Measurements from ENCODE around the gene CHGA.

CHGA gene

DNA sequence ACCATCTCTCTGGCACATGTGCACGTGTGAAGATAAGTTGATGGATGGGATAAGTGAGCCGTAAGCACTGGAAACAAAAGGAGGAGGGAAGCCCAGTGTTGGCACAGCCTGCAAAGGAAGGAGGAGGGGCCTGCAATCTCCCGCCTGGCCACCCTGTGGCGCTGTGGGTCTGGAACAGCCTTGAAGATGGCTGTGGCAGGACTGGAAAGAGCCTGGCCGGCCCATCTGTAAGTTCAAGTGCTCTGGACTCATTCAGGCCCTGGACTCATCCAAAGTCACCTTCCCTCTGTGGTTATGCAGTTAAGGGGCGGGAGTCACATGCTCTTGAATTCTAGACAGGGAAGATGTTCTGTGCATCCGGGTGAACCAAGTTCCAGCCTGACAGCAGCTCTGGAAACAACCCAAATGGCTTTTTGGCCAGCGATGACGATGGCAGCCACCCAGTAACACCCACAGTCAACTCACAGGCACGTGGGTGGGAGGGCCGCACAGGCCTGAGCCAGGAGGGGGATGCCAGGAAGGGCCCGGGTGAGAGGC, 50.4 kb downstream of the CHGA start:
- peaks cover 0 to 7% of the 10 kb centered on the region in 2 donors for H3K36me3 ChIP-seq (ENCODE audit: control insufficient read depth in 2 of 2, insufficient read depth in 2 of 2, low read length in 2 of 2)

DNA sequence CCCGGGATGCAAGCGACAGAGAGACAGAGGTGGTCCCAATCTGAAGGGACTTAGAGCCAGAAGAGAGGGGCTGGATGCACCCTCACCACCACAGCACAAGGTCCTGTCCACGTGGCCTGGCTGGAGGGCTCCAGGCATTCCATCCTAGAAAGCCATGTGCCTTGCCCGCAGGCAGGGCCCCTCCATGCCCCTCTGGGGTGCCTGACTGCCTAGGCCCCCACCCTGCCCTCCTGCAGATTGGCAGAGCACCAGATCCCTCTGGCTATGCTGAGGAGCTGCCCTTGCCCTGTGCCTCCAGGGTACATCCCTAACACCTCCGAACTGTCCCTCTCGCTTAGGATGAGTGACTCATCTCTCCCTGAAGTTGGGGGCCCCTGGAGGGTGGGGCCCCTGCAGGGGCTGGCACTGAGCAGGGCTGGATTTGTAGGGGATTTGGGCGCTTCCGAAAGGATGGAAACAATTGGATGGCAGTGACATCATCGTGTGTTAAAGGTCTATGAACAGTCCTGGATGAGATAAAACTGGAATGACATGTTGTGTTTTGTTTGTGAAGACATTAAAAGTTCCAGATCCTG, 50.9 kb downstream of the CHGA start:
- H3K9ac ChIP-seq (ENCODE audit: low read length in 2 of 2): no peak overlapping the region
- peak overlapping the region; percentile 80 for H3K27ac ChIP-seq (ENCODE audit: low read length)
- H3K9me3 ChIP-seq (ENCODE audit: control insufficient read depth in 2 of 2, low read length in 2 of 2): peaks cover 8 to 19% of the 10 kb centered on the region in 2 donors
- peaks cover 0 to 7% of the 10 kb centered on the region in 2 donors for H3K36me3 ChIP-seq (ENCODE audit: control insufficient read depth in 2 of 2, insufficient read depth in 2 of 2, low read length in 2 of 2)
- H3K4me1 ChIP-seq (ENCODE audit: control insufficient read depth, insufficient read depth, low read length): peaks cover 21% of the 10 kb centered on the region
- no peaks in the 10 kb centered on the region for H3K27me3 ChIP-seq (ENCODE audit: control insufficient read depth in 1 of 2, insufficient read depth in 2 of 2, low read length in 2 of 2)
- H3K4me3 ChIP-seq (ENCODE audit: low read length in 2 of 2): no peak overlapping the region

More for the DNA sequence above, 50.4 kb downstream of the CHGA start:
- Histone ChIP-seq H3K27ac (ENCODE audit: low read length) (peak overlapping the region; percentile 80), H3K9me3 (ENCODE audit: control insufficient read depth in 2 of 2, low read length in 2 of 2) (peaks cover 8 to 19% of the 10 kb centered on the region in 2 donors), H3K27me3 (ENCODE audit: control insufficient read depth in 1 of 2, insufficient read depth in 2 of 2, low read length in 2 of 2) (no peaks in the 10 kb centered on the region), H3K4me1 (ENCODE audit: control insufficient read depth, insufficient read depth, low read length) (peaks cover 21% of the 10 kb centered on the region), H3K9ac (ENCODE audit: low read length in 2 of 2) (no peak overlapping the region), H3K4me3 (ENCODE audit: low read length in 2 of 2) (no peak overlapping the region)

DNA sequence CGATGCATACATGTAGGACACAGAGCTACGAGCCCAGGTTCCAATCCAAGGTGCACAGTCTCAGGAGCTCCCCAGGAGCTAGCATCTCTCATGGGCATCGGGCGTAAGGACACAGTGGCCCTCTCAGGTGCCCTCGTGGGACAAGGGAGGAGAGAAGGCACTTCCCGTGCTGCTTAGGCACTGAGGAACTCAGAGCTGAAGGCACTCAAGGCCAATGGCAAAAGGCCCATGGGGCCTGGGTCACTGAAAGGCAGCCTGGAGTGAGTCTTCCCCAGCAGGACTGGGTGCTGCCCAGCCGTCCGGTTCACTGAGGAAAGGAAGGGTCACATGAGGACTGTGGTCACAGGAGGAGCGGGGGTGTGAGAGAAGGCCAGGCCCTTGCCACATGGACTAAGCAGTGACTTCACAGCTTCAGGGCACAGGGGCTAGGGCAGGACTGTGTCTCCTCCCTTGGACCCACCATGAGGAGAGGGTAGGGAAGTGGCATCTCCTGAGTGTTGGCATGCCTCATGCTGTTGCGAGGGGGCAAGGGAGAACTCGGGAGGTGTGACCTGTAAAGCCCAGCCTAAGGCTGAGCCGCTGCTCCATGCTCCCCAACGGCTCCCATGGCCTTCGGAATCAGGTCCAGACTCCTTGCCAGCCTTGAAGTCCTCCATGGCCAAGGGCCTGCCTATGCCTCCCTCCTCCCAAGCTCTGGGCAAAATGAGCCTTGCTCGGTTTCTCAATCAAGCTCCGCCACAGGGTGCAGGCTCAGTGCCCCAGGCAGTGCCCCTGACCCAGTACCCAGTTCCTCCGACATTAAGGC, 51.8 kb downstream of the CHGA start:
- H3K27ac ChIP-seq (ENCODE audit: low read length): peak overlapping the region; percentile 80
- no peak overlapping the region for H3K4me3 ChIP-seq (ENCODE audit: low read length in 2 of 2)
- H3K4me1 ChIP-seq (ENCODE audit: control insufficient read depth, insufficient read depth, low read length): peaks cover 21% of the 10 kb centered on the region
- H3K27me3 ChIP-seq (ENCODE audit: control insufficient read depth in 1 of 2, insufficient read depth in 2 of 2, low read length in 2 of 2): no peaks in the 10 kb centered on the region
- peaks cover 0 to 7% of the 10 kb centered on the region in 2 donors for H3K36me3 ChIP-seq (ENCODE audit: control insufficient read depth in 2 of 2, insufficient read depth in 2 of 2, low read length in 2 of 2)
- no peak overlapping the region for H3K9ac ChIP-seq (ENCODE audit: low read length in 2 of 2)
- peaks cover 8 to 19% of the 10 kb centered on the region in 2 donors for H3K9me3 ChIP-seq (ENCODE audit: control insufficient read depth in 2 of 2, low read length in 2 of 2)

DNA sequence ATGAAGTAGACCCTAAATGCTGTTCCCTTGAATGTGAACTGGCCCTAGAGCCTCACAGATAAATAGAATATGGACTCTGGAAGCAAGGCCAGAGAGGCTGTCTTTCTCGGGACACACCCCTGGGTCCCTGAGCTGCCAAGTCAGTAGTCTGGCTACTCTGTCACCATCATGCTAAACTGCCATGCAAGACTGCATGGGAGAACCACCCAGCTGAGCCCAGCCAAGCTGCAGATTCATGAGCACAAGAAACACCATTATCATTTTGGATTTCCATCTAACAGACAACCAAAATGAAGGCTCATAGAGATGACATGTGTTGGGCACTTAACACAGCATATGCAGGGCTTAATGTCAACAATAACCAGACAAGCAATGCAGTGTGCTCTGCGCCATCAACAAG, 53.3 kb downstream of the CHGA start:
- peaks cover 21% of the 10 kb centered on the region for H3K4me1 ChIP-seq (ENCODE audit: control insufficient read depth, insufficient read depth, low read length)
- peaks cover 8 to 19% of the 10 kb centered on the region in 2 donors for H3K9me3 ChIP-seq (ENCODE audit: control insufficient read depth in 2 of 2, low read length in 2 of 2)
- H3K27ac ChIP-seq (ENCODE audit: low read length): no peak overlapping the region
- no peak overlapping the region for H3K4me3 ChIP-seq (ENCODE audit: low read length in 2 of 2)
- H3K27me3 ChIP-seq (ENCODE audit: control insufficient read depth in 1 of 2, insufficient read depth in 2 of 2, low read length in 2 of 2): no peaks in the 10 kb centered on the region
- peaks cover 0 to 7% of the 10 kb centered on the region in 2 donors for H3K36me3 ChIP-seq (ENCODE audit: control insufficient read depth in 2 of 2, insufficient read depth in 2 of 2, low read length in 2 of 2)
- H3K9ac ChIP-seq (ENCODE audit: low read length in 2 of 2): no peak overlapping the region

DNA sequence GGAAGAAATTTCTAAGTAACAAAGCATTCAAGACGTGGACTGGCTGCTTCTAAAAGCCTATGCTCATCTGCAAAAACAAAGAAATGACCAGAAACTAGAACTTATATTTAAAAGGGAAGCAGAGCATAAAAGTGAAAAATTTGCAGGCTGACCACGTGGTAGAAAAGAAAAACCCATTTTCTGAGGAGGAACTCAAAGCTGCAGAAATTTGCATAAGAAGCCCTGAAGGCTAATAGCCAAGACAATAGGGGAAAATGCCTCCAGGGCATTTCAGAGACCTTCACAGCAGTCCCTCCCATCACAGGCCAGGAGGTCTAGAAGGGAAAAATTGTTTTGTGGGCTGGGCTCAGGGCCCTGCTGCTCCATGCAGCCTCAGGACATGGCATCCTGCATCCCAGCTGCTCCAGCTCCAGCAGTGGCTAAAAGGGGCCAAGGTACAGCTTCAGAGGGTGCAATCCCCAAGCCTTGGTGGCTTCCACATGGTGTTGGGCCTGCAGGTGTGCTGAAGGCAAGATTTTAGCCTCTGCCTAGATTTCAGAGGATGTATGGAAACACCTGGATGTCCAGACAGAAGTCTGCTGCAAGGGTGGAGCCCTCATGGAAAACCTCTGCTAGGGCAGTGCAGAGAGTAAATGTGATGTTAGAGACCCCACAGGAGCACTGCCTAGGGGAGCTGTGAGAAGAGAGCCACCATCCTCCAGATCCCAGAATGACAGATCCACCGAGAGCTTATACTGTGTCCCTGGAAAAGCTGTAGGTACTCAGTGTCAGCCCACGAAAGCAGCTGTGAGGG, 55.5 kb downstream of the CHGA start:
- no peak overlapping the region for H3K9ac ChIP-seq (ENCODE audit: low read length in 2 of 2)
- H3K4me1 ChIP-seq (ENCODE audit: control insufficient read depth, insufficient read depth, low read length): peaks cover 11% of the 10 kb centered on the region
- no peak overlapping the region for H3K27ac ChIP-seq (ENCODE audit: low read length)
- peaks cover 8 to 18% of the 10 kb centered on the region in 2 donors for H3K9me3 ChIP-seq (ENCODE audit: control insufficient read depth in 2 of 2, low read length in 2 of 2)
- H3K36me3 ChIP-seq (ENCODE audit: control insufficient read depth in 2 of 2, insufficient read depth in 2 of 2, low read length in 2 of 2): peaks cover 0 to 11% of the 10 kb centered on the region in 2 donors
- H3K27me3 ChIP-seq (ENCODE audit: control insufficient read depth in 1 of 2, insufficient read depth in 2 of 2, low read length in 2 of 2): no peaks in the 10 kb centered on the region
- no peak overlapping the region for H3K4me3 ChIP-seq (ENCODE audit: low read length in 2 of 2)

DNA sequence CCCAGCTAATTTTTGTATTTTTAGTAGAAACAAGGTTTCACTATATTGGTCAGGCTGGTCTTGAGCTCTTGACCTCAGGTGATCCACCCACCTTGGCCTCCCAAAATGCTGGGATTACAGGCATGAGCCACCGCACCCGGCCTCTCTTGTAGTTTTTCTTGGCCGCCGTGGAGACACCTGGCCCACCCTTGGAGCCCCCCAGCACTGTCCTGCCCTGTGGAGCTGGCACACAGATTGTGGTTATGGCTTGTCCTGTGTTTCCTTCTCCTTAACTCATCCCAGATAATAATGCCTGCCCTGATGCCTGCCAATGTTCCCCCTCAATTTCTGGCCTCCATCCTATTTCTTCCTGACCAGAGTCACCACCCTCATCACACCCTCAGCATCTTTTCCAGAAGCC, 57.9 kb downstream of the CHGA start:
- H3K4me3 ChIP-seq (ENCODE audit: low read length in 2 of 2): no peak overlapping the region
- peaks cover 5% of the 10 kb centered on the region for H3K4me1 ChIP-seq (ENCODE audit: control insufficient read depth, insufficient read depth, low read length)
- H3K9me3 ChIP-seq (ENCODE audit: control insufficient read depth in 2 of 2, low read length in 2 of 2): peaks cover 8% of the 10 kb centered on the region in 2 donors
- H3K27me3 ChIP-seq (ENCODE audit: control insufficient read depth in 1 of 2, insufficient read depth in 2 of 2, low read length in 2 of 2): no peaks in the 10 kb centered on the region
- no peak overlapping the region for H3K9ac ChIP-seq (ENCODE audit: low read length in 2 of 2)
- peaks cover 0 to 11% of the 10 kb centered on the region in 2 donors for H3K36me3 ChIP-seq (ENCODE audit: control insufficient read depth in 2 of 2, insufficient read depth in 2 of 2, low read length in 2 of 2)
- H3K27ac ChIP-seq (ENCODE audit: low read length): no peak overlapping the region

DNA sequence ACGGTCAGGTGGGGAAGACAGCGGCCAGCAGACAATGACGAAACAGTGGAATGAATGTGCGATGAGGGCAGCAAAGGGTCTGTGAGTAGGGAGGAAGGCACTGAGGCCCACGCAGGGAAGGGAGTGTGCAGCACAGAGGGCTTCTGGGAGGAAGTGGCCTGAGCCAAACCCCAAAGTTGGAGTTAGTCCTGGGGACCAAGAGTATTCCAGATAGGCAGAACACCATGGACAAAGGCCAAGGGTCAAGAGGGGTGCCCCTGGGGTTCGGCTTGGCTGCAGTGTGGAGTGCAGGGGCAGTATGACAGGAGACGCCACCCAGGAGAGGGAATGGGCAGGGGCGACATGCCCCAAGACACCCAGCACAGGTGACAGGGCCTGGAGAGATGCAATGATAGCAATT, 58.8 kb downstream of the CHGA start:
- Histone ChIP-seq H3K4me1 (ENCODE audit: control insufficient read depth, insufficient read depth, low read length) (peaks cover 13% of the 10 kb centered on the region), H3K9ac (ENCODE audit: low read length in 2 of 2) (no peak overlapping the region), H3K36me3 (ENCODE audit: control insufficient read depth in 2 of 2, insufficient read depth in 2 of 2, low read length in 2 of 2) (peaks cover 0 to 7% of the 10 kb centered on the region in 2 donors), H3K27me3 (ENCODE audit: control insufficient read depth in 1 of 2, insufficient read depth in 2 of 2, low read length in 2 of 2) (no peaks in the 10 kb centered on the region), H3K27ac (ENCODE audit: low read length) (no peak overlapping the region), H3K4me3 (ENCODE audit: low read length in 2 of 2) (no peak overlapping the region), H3K9me3 (ENCODE audit: control insufficient read depth in 2 of 2, low read length in 2 of 2) (peaks cover 0 to 4% of the 10 kb centered on the region in 2 donors)

DNA sequence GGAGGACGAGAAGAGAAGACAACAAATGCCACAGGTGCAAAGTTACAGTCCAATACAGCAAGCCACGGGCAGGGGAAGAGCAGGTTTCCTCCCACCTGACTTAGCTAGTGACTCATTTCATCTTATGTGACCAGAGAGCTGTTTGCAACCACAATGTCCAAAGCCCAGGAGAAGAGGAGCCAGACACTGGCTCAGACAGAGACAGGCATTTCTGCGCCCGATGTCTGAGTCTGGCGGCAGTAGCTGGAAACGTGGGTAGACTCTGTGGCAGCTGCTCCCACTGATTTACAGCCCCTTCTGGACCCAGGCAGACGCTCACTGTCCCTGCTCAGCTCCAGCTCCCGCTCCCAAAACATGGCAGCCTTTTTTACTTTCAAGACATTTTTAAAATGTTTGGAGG, 60.0 kb downstream of the CHGA start:
- H3K27ac ChIP-seq (ENCODE audit: low read length): no peak overlapping the region
- no peaks in the 10 kb centered on the region for H3K9me3 ChIP-seq (ENCODE audit: control insufficient read depth in 2 of 2, low read length in 2 of 2)
- H3K4me1 ChIP-seq (ENCODE audit: control insufficient read depth, insufficient read depth, low read length): peaks cover 25% of the 10 kb centered on the region
- no peak overlapping the region for H3K4me3 ChIP-seq (ENCODE audit: low read length in 2 of 2)
- H3K9ac ChIP-seq (ENCODE audit: low read length in 2 of 2): no peak overlapping the region
- H3K36me3 ChIP-seq (ENCODE audit: control insufficient read depth in 2 of 2, insufficient read depth in 2 of 2, low read length in 2 of 2): peaks cover 0 to 3% of the 10 kb centered on the region in 2 donors
- no peaks in the 10 kb centered on the region for H3K27me3 ChIP-seq (ENCODE audit: control insufficient read depth in 1 of 2, insufficient read depth in 2 of 2, low read length in 2 of 2)

DNA sequence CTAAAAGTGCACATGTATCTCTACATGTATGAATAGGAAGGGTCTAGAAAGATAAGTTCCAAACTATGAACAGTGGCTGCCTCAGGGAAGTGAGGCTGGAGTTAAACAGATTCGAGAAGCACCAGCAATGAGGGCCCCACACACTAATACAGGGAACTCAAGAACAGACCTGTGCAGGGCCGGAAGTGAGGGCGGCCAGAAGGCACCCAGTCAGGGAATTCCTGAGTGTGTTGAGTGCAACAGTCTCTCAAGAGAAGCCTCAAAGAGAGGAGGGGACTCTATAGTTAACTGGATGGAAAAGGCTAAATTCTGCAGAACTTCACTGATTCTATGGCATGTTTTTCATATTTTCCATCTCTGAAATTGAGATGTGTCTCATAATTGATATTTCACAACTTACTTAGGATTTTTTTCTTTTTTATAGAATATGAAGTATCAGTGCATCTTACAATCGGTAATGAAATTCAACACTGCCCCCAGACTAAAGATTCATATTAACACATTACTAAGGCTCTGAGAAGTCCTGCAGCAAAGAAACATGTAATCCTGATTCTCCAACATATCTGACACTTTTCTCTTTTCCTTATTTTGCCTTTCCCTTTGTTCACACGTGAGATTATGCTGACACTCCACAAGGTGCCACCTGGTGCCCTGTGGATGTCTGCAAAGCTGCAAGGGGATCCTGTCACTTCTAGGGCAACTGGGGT, 61.3 kb downstream of the CHGA start:
- no peak overlapping the region for H3K9ac ChIP-seq (ENCODE audit: low read length in 2 of 2)
- H3K9me3 ChIP-seq (ENCODE audit: control insufficient read depth in 2 of 2, low read length in 2 of 2): no peaks in the 10 kb centered on the region
- peaks cover 0 to 3% of the 10 kb centered on the region in 2 donors for H3K36me3 ChIP-seq (ENCODE audit: control insufficient read depth in 2 of 2, insufficient read depth in 2 of 2, low read length in 2 of 2)
- no peak overlapping the region for H3K27ac ChIP-seq (ENCODE audit: low read length)
- H3K27me3 ChIP-seq (ENCODE audit: control insufficient read depth in 1 of 2, insufficient read depth in 2 of 2, low read length in 2 of 2): no peaks in the 10 kb centered on the region
- H3K4me3 ChIP-seq (ENCODE audit: low read length in 2 of 2): no peak overlapping the region
- peaks cover 27% of the 10 kb centered on the region for H3K4me1 ChIP-seq (ENCODE audit: control insufficient read depth, insufficient read depth, low read length)
